Measurements from ENCODE around the gene YDJC. TPM values are rescaled to one million over a fixed set of nuclear protein-coding genes. Genes with fewer than 3 reads are reported as not detected.

The YDJC gene
- total and polyA plus RNA-seq, 2 donors from 2014 or later: 24.7 to 28.2 TPM

GRCh38 chr22:21660904-21661303 is 31.1 kb upstream of the YDJC start:
- H3K9ac ChIP-seq (ENCODE audit: low read length in 3 of 3): no peak overlapping the region
- no peaks in the 10 kb centered on the region for H3K9me3 ChIP-seq (ENCODE audit: control insufficient read depth in 2 of 3, insufficient read depth in 1 of 3, low read length in 3 of 3)
- no peak for TF ChIP-seq CTCF (IDR thresholded peaks at IDR 0.05; ENCODE audit: borderline replicate concordance, extremely low read depth, insufficient read depth)
- H3K36me3 ChIP-seq (ENCODE audit: control insufficient read depth in 2 of 3, insufficient read depth in 3 of 3, low read length in 3 of 3): no peaks in the 10 kb centered on the region
- DNase-seq (no peak), FAIRE-seq (no peak)
- H3K4me1 ChIP-seq (ENCODE audit: control insufficient read depth in 2 of 3, insufficient read depth in 2 of 3, low read depth in 1 of 3, low read length in 3 of 3): peaks cover 0 to 2% (median 0%) of the 10 kb centered on the region in 3 donors
- intact Hi-C loops (cut with DNase I): no loop called here
- no peaks in the 10 kb centered on the region for H3K27me3 ChIP-seq (ENCODE audit: control insufficient read depth, insufficient read depth, low read length)
- H3K27ac ChIP-seq (ENCODE audit: low read depth in 2 of 2, low read length in 2 of 2): no peak overlapping the region
- no peak overlapping the region for H3K4me3 ChIP-seq (ENCODE audit: low read length in 3 of 3)

DNA sequence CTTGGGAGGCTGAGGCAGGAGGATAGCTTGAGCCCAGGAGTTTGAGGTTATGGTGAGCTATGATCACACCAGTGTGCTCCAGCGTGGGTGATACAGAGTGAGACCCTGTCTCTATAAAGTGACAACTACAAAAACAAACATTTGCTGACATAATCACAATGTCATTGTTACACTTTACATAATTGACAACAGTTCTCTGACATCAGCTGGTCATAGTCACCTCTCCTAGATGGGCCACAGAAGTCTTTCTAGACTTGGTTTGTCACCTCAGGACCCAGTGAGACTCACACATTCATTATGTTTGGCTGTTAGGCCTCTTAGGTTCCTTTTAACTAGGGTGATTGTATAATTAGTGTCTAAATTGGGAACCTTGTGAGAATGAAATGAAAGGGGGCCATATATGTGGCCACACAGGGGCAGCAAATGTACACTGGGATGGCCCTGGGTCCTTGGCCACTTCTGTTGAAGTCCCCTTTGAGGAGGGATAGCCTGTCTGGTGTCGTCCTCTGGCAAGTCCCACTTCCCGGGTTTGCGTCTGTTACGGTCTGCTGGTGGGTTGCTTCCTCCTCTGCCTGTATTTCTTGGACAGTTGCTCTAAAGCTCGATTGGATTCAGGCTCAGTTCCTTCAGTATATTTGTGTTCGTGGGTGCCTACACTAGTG is 30.2 kb upstream of the YDJC start:
- no peak for TF ChIP-seq CTCF (IDR thresholded peaks at IDR 0.05; ENCODE audit: borderline replicate concordance, extremely low read depth, insufficient read depth)
- Histone ChIP-seq H3K27me3 (ENCODE audit: control insufficient read depth, insufficient read depth, low read length) (no peaks in the 10 kb centered on the region), H3K9me3 (ENCODE audit: control insufficient read depth in 2 of 3, insufficient read depth in 1 of 3, low read length in 3 of 3) (no peaks in the 10 kb centered on the region), H3K4me1 (ENCODE audit: control insufficient read depth in 2 of 3, insufficient read depth in 2 of 3, low read depth in 1 of 3, low read length in 3 of 3) (peaks cover 0 to 2% (median 0%) of the 10 kb centered on the region in 3 donors), H3K4me3 (ENCODE audit: low read length in 3 of 3) (no peak overlapping the region), H3K9ac (ENCODE audit: low read length in 3 of 3) (no peak overlapping the region), H3K36me3 (ENCODE audit: control insufficient read depth in 2 of 3, insufficient read depth in 3 of 3, low read length in 3 of 3) (no peaks in the 10 kb centered on the region), H3K27ac (ENCODE audit: low read depth in 2 of 2, low read length in 2 of 2) (no peak overlapping the region)
- intact Hi-C loops (cut with DNase I): no loop called here
- no peak for DNase-seq
- no peak for FAIRE-seq

DNA sequence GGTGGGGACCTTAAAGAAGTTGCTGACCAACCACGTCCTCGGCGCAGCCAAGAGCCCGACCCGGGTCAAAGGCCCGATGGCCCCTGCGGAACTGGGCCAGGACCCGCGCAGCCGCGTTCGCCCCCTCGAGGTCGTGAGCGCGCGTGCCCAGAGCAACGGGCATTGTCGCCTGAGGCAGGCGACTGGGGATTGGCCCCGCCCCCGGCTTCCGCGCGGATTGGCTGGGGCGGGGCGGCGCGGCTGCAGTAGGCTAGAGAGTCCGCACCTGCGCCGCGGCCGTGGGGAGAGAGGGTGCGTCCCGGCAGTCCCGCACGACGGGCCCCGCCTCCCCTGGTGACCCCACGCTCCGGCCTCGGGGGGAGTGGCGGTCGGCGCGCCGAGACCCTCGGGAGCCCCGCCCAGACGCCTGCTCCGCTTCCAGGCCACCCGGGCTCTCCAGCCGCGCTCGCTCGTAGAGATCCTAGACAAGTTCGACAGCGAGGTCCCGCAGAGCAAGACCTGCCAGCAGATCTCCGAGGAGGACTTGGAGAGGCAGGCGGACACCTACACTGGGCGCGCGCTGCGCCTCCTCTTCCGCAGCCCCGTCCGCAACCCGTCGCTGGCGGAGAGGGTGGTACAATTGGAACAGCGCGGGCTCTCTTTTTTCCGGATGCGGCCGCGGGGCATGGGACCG is 27.7 kb upstream of the YDJC start:
- Histone ChIP-seq H3K4me3 (ENCODE audit: low read length in 3 of 3) (peak overlapping the region; percentile 42 to 56 (median 56)), H3K4me1 (ENCODE audit: control insufficient read depth in 2 of 3, insufficient read depth in 2 of 3, low read depth in 1 of 3, low read length in 3 of 3) (peaks cover 0 to 4% (median 0%) of the 10 kb centered on the region in 3 donors), H3K27me3 (ENCODE audit: control insufficient read depth, insufficient read depth, low read length) (no peaks in the 10 kb centered on the region), H3K9ac (ENCODE audit: low read length in 3 of 3) (no peak overlapping the region), H3K9me3 (ENCODE audit: control insufficient read depth in 2 of 3, insufficient read depth in 1 of 3, low read length in 3 of 3) (no peaks in the 10 kb centered on the region), H3K36me3 (ENCODE audit: control insufficient read depth in 2 of 3, insufficient read depth in 3 of 3, low read length in 3 of 3) (no peaks in the 10 kb centered on the region), H3K27ac (ENCODE audit: low read depth in 2 of 2, low read length in 2 of 2) (no peak overlapping the region)
- intact Hi-C loops (cut with DNase I): no loop called here
- TF ChIP-seq CTCF (IDR thresholded peaks at IDR 0.05; ENCODE audit: borderline replicate concordance, extremely low read depth, insufficient read depth): no peak
- FAIRE-seq (no peak), DNase-seq (peak; percentile 89 to 93 (median 91))
